ENCODE results near the gene ARMC9. TPM values are rescaled to one million over a fixed set of nuclear protein-coding genes. Genes with fewer than 3 reads are reported as not detected.

Gene ARMC9
- total and polyA plus RNA-seq, 2 of the 13 experiments (the other 11 are each of a cell fraction or from before 2014, with no cell fraction given) = 9.1 to 12.8 TPM

GRCh38 chr2:231190531-231191197 is 7.8 kb upstream of the ARMC9 start (continued):
- TF ChIP-seq, protein P1, sequence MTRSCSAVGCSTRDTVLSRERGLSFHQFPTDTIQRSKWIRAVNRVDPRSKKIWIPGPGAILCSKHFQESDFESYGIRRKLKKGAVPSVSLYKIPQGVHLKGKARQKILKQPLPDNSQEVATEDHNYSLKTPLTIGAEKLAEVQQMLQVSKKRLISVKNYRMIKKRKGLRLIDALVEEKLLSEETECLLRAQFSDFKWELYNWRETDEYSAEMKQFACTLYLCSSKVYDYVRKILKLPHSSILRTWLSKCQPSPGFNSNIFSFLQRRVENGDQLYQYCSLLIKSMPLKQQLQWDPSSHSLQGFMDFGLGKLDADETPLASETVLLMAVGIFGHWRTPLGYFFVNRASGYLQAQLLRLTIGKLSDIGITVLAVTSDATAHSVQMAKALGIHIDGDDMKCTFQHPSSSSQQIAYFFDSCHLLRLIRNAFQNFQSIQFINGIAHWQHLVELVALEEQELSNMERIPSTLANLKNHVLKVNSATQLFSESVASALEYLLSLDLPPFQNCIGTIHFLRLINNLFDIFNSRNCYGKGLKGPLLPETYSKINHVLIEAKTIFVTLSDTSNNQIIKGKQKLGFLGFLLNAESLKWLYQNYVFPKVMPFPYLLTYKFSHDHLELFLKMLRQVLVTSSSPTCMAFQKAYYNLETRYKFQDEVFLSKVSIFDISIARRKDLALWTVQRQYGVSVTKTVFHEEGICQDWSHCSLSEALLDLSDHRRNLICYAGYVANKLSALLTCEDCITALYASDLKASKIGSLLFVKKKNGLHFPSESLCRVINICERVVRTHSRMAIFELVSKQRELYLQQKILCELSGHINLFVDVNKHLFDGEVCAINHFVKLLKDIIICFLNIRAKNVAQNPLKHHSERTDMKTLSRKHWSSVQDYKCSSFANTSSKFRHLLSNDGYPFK (CRISPR knock-in tag; IDR thresholded peaks at IDR 0.05; ENCODE audit: borderline replicate concordance) = no peak
- TF ChIP-seq SMAD3 (CRISPR knock-in tag; IDR thresholded peaks at IDR 0.05) (no peak), MAX (IDR thresholded peaks at IDR 0.05) (0 out of 2 replicates have a peak, but pooled peaks have one; percentile 18), ZNF292 (CRISPR knock-in tag; IDR thresholded peaks at IDR 0.05; ENCODE audit: borderline replicate concordance, low read depth) (0 out of 2 replicates have a peak, but pooled peaks have one; percentile 25), ZSCAN30 (CRISPR knock-in tag; IDR thresholded peaks at IDR 0.05) (no peak), ZNF670 (CRISPR knock-in tag; IDR thresholded peaks at IDR 0.05; ENCODE audit: borderline replicate concordance) (0 out of 2 replicates have a peak, but pooled peaks have one; percentile 26), PHF8 (CRISPR knock-in tag; IDR thresholded peaks at IDR 0.05) (peak; percentile 48), KAT8 (CRISPR knock-in tag; IDR thresholded peaks at IDR 0.05) (no peak), ZNF629 (CRISPR knock-in tag; conservative IDR thresholded peaks at IDR 0.05) (no peak), CREM (IDR thresholded peaks at IDR 0.05) (no peak; the same call in 1 of the 2 replicates), CREM (CRISPR knock-in tag; IDR thresholded peaks at IDR 0.05) (no peak), ZBTB38 (CRISPR knock-in tag; IDR thresholded peaks at IDR 0.05) (peak; percentile 48; the same call in 1 of the 2 replicates), CBX1 (IDR thresholded peaks at IDR 0.05; ENCODE audit: low read depth) (no peak), ZNF234 (CRISPR knock-in tag; conservative IDR thresholded peaks at IDR 0.05) (no peak), ZSCAN29 (CRISPR knock-in tag; conservative IDR thresholded peaks at IDR 0.05) (no peak), STAG1 (CRISPR knock-in tag; IDR thresholded peaks at IDR 0.05) (peak; percentile 36; the same call in 1 of the 2 replicates), RCOR2 (CRISPR knock-in tag; IDR thresholded peaks at IDR 0.05) (no peak), ZNF672 (CRISPR knock-in tag; IDR thresholded peaks at IDR 0.05) (no peak), CHD2 (IDR thresholded peaks at IDR 0.05; ENCODE audit: low read depth, low read length) (no peak), POLR2AphosphoS5 (IDR thresholded peaks at IDR 0.05; ENCODE audit: low read depth, low read length) (no peak), NPAS2 (CRISPR knock-in tag; IDR thresholded peaks at IDR 0.05; ENCODE audit: borderline replicate concordance) (no peak), RAD21 (CRISPR knock-in tag; IDR thresholded peaks at IDR 0.05) (peak; percentile 27; the same call in 1 of the 2 replicates), HNRNPLL (IDR thresholded peaks at IDR 0.05; ENCODE audit: low read depth, low read length, poor library complexity, severe bottlenecking) (peak; percentile 47)
- TF ChIP-seq, protein P2, sequence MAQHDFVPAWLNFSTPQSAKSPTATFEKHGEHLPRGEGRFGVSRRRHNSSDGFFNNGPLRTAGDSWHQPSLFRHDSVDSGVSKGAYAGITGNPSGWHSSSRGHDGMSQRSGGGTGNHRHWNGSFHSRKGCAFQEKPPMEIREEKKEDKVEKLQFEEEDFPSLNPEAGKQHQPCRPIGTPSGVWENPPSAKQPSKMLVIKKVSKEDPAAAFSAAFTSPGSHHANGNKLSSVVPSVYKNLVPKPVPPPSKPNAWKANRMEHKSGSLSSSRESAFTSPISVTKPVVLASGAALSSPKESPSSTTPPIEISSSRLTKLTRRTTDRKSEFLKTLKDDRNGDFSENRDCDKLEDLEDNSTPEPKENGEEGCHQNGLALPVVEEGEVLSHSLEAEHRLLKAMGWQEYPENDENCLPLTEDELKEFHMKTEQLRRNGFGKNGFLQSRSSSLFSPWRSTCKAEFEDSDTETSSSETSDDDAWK (CRISPR knock-in tag; IDR thresholded peaks at IDR 0.05) = no peak
- TF ChIP-seq, protein P3, sequence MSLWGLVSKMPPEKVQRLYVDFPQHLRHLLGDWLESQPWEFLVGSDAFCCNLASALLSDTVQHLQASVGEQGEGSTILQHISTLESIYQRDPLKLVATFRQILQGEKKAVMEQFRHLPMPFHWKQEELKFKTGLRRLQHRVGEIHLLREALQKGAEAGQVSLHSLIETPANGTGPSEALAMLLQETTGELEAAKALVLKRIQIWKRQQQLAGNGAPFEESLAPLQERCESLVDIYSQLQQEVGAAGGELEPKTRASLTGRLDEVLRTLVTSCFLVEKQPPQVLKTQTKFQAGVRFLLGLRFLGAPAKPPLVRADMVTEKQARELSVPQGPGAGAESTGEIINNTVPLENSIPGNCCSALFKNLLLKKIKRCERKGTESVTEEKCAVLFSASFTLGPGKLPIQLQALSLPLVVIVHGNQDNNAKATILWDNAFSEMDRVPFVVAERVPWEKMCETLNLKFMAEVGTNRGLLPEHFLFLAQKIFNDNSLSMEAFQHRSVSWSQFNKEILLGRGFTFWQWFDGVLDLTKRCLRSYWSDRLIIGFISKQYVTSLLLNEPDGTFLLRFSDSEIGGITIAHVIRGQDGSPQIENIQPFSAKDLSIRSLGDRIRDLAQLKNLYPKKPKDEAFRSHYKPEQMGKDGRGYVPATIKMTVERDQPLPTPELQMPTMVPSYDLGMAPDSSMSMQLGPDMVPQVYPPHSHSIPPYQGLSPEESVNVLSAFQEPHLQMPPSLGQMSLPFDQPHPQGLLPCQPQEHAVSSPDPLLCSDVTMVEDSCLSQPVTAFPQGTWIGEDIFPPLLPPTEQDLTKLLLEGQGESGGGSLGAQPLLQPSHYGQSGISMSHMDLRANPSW (CRISPR knock-in tag; IDR thresholded peaks at IDR 0.05; ENCODE audit: borderline replicate concordance) = no peak

Data from HepG2 (cell line).